GM21528 (cell line): ENCODE data around the gene C19orf85.

Experiments used
- ATAC-seq: cut with Tn5 transposase; IDR thresholded peaks from one replicate; pipeline ENCODE4 v1.9.1; 2021; ENCODE audit warnings: mild to moderate bottlenecking, moderate library complexity; ENCODE audit not compliant: unreplicated experiment, low FRiP score

The C19orf85 gene

GRCh38 chr19:55419624-55420236 lies 44.8 kb downstream of the C19orf85 start:
- no peak for ATAC-seq

- no peak for ATAC-seq
These were observed 45.4 kb downstream of the C19orf85 start for GRCh38 chr19:55419103-55419502.

DNA sequence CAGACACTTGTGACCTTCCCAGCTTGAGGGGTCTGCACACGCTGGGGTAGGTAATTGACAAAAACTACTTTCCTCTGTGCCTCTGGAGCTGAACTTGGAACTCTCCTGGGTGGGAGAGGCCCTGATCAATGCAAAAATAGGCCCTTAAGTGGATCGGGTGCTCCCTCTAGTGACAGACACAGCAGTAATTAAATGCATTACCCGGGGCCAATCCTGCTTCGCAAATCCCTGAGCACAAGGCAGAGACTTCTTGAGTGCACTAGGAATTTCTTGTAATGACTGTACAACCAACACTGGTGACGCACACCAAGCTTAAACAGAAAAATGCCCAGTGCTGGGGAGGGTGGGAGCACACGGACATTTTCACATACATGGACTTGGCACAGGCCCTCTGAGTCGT lies 46.4 kb downstream of the C19orf85 start:
- no peak for ATAC-seq
